HG03045 (cell line): Measurements from ENCODE around the gene CHD5.

Source experiments
- ATAC-seq: cut with Tn5 transposase; IDR thresholded peaks from one replicate; pipeline ENCODE4 v1.9.1; 2021; ENCODE audit warnings: mild to moderate bottlenecking, moderate library complexity; ENCODE audit not compliant: unreplicated experiment

CHD5 gene

DNA sequence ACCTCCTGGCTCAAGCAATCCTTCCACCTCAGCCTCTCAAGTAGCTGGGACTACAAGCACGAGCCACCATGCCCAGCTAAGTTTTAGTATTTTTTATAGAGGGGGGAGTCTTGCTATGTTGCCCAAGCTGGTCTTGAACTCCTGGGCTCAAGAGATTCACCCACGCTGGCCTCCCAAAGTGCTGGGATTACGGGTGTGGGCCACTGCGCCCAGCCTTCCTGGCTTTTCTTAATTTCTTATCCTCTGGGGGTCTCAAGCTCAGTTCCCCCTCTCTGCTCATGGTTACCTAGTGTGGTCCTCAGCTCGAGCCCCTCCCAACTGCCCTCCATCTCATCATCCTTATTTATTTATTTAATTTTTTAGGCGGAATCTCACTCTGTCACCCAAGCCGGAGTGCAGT is 22.1 kb upstream of the CHD5 start:
- ATAC-seq = no peak

- no peak for ATAC-seq
These were observed 20.2 kb upstream of the CHD5 start for GRCh38 chr1:6200188-6200809.

- ATAC-seq = peak; percentile 92
These were observed 19.4 kb upstream of the CHD5 start, which contains the start of gene RPL22 for GRCh38 chr1:6199298-6200187. TSS of gene RPL22 (minus strand) at chr1:6199595. CDS start at chr1:6199573, 22 bp downstream.

DNA sequence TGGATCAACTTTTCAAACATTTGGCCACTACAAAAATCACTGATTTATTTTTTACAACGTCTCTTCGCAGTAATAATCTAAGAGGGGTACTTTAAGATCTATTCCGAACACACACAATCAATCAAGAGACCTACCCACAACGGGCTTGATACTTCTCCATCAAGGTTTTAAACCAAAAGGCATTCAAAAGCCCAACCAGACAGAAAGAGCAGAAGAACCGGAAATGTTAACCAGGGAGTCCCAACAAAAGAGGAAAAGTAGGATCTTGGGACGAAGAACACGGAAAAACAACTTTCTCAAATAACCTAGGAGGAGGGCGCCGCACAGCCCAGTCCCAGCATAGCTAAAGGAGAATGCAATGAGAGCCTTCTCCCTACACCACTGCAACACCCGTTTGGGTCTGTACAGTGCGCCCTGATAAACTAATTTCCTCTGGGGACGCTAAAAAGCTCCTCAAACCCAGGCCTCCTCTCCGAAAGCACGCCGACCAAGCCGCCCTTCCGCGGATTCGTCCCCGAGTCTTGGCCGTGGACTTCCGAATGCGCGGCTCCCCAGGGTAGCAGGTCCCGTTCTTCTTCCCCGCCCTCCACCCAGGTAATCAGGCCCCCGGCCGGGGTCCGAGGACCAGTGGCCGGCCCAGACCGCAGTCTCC is 18.7 kb upstream of the CHD5 start:
- ATAC-seq = peak; percentile 28

- no peak for ATAC-seq
These were observed 17.8 kb upstream of the CHD5 start for GRCh38 chr1:6197746-6198427.

GRCh38 chr1:6191968-6192367 is 11.8 kb upstream of the CHD5 start:
- no peak for ATAC-seq

DNA sequence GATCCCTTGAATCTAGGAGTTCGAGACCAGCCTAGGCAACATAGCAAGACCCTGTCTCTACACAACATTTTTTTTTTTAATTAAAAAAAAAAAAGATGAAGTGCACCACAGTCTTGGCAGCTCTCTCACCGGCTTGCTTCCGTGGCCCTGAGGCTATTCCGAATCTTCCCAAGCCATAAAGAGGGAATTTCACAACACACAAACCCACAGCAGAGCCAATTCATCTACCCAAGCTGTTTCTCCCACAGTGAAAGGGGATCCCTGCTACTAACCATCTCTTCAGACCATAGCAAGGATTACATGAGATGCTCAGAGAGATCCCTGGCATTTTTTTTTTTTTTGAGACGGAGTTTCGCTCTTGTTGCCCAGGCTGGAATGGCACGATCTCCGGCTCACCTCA is 8.3 kb upstream of the CHD5 start:
- ATAC-seq = no peak

GRCh38 chr1:6185635-6186382 is 5.7 kb upstream of the CHD5 start:
- ATAC-seq = no peak

GRCh38 chr1:6185151-6185550 is 5.0 kb upstream of the CHD5 start:
- no peak for ATAC-seq

DNA sequence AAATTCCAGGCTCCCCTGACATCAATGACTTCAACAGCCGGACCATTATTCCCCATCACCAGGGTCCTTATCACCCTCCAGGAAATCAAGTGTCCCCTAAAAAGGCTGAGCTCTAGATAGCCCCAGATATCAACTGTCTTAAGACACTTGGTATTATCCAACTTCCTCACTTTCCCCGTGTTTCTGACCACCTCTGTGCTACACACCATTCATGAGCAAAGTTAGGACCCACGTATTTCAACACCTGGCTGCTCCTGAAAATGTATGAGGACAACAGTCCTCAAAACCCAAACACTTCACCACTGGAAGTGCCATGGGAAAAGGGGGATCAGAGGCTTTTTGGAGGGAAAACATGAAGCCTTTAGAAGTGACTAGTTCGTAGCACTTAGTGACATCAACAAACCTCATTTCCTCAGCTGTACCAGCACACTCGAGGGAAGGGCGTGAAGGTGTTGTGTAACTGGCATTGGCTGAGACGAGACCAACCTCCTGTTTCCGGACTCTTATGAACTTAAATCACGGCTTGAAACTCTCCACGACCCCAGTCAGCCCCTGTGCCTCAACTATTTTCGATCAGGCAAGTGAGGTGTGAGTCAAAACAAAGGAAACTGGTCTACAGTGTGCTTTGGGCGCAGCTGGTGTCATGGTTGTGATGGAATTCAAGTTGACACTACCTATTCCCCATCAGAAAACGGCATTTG is 4.1 kb upstream of the CHD5 start:
- no peak for ATAC-seq

- ATAC-seq = no peak
These were observed 3.4 kb upstream of the CHD5 start for GRCh38 chr1:6183520-6183989.

- no peak for ATAC-seq
These were observed 1.2 kb upstream of the CHD5 start for GRCh38 chr1:6181347-6181770.

DNA sequence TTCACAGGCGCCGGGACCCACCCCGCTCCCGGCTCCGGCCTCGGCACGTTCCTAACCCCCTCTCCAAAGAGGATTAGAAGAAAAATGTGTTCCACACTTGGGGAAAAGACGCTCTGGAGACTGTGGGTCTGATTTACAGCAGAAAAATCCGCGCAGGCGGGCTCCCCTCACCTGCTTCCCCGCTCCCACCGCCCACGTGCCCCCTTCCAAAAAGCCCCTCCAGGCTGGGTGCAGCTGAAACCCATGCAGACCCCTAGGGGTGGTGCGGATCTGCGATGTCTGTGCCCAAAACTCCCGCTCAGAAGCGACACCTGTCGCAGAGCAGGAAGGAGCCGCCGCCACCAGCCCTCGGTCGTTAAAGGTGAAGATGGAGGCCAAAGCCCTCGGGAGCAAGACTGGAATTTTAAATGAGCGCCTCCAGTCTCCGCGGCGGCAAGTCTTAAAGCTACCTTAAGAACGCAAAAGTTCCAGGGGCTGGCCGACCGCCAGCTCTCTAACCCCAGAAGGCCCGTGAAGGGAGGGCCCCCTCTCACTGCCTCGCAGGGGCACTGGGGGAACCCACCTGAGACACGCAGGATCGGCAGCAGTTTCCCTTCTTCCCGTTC is 688 bp upstream of the CHD5 start:
- no peak for ATAC-seq

DNA sequence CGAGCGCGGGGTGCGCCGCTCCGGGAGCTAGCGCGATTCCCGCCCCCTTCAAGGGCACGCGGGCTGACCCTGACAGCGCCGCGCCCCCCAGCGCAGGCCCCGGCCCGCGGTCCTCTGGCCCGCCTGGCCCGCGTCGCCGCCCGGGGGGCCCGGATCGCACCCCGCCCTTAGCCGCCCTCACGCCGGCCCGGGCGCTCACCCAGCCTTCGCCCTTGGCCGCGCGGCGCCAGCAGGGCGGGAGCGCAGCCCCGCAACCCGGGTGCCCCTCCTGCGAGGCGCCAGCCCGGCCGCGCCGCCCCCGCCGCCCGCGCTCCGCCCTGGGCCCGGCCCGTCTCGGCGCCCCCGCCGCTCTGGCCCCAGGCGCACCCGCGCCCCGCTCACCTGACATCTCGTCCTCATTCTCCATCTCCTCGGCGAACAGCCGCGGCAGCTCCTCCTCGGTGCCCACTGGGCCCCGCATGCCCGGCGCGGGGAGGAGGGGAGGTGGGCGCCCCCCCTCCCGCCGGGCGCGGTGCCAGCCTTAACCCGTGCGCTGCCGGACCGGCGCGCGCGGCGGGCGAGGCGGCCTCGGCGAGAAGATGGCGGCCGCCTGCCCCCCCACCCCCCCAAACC is 451 bp downstream of the CHD5 start:
- no peak for ATAC-seq

GRCh38 chr1:6178751-6179563 is 1.2 kb downstream of the CHD5 start:
- no peak for ATAC-seq

DNA sequence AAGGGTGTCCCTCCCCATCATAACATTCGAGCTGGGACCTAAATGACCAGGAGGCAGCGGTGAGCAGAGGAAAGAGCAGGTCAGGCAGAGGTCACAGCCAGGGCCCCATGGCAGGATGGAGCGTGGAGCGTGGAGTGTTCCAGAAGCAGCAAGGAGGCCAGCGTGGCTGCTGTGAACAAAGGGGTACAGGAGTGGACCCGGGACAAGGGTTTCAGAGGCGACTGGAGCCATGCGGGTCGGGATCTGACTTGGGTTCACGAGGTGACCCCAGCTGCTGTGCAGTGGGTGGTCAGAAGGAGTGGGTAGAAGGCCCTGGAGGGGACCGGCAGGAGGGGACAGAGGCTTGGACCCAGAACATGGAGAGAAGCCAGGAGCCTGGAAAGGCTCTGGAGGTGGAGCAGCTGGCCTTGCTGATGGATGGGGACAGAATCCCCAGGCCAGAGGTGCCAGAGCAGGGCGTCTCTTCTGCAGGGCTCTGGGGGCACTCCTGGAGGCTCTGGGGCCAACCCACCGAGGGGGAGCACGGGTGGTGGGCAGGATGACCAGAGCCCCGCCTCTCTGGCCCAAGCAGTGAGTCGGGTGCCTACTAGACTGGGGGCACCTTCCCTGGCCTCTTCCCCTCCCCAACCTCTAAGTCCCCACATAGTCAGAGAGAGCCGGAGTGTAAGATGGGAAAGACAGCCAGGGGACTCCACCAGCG is 2.3 kb downstream of the CHD5 start:
- ATAC-seq = no peak

DNA sequence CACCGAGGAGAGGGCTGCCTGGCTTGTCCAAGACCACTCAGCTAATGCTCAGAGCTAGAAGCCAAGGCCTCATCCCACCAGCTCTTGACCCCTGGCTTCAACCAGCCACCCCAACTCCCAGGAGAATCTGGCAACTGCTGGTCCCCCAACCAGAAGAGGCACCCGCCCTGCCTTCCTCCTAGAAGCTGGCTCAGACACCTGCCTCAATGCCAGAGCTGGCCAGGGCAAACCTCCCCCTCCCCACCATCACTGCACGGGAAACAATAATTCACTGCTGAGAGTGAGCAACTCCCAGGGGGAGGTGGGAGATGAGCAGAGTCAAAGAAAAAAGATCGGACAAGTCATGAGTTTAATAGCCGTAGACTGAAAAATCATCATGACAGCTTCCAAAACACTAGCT is 3.3 kb downstream of the CHD5 start:
- no peak for ATAC-seq
